Stromal cell of bone marrow (primary cell): ENCODE data around the gene AADAC.
"Not testable (repeated sequence)": the region's sequence is repeated elsewhere in the genome, so short reads cannot be mapped to it uniquely, and the experiment has no call there.

Experiments used
- DNase-seq: peaks from one replicate; pipeline ENCODE4 v3.0.0-alpha.2; 2012; ENCODE audit warnings: low read depth

AADAC gene

DNA sequence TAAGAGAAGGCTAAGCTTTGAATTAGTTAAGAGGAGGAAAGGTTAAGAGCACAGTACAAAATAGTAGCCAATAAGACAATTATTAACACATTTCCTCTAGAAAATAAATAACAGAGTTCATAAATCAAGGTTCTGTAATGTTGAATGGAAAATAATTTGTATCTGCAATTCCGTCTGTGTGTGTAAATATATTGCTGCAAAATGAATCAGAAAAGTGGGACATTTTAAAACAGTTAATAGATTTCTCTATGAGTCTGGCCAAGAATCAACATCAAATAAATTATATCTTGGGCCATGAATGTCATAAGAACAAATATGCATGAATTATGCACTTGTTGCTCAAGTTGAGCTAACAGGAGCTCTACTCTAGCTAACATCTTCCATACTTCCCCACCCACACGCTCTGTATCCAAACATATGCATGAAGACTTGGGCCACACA is 45.3 kb downstream of the AADAC start:
- DNase-seq: no peak

GRCh38 chr3:151859905-151860304 is 46.0 kb downstream of the AADAC start:
- DNase-seq: no peak

- DNase-seq: no peak
Observed at GRCh38 chr3:151863611-151864010, 49.7 kb downstream of the AADAC start.

GRCh38 chr3:151864423-151865101 is 50.6 kb downstream of the AADAC start:
- DNase-seq: peak; percentile 53

DNA sequence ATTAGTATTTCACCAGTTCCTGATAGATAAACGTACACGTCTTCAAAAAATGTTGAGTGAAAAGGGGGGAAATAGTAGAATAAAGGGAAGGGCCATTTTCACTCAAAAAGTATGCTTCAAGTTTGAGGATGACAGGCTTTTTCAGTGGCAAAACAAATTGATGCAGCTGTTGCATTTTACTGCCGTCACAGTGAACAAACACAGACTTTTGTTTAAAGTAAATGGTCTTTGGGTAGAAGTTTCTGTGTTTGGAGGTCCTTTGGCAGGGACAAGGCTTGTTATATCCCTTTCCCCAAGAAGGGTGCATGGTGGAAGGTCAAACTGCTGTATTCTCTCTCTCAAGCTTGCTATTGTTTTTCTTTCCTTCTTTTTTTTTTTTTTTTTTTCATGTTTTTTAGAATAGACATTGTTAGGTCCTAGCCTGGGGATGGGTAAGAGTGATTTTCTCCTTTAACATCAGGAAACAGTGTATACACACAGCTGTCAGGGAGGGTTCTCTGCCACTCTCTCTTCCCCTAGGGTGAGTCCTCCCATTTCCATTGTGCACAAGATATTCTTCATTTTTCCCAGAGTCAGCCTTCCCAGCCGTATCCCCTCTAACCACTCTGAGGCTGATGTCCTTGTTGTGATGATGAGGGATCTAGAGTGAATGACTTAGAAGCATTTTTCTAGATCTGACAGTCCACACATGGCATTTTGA is 52.9 kb downstream of the AADAC start:
- no peak for DNase-seq

DNA sequence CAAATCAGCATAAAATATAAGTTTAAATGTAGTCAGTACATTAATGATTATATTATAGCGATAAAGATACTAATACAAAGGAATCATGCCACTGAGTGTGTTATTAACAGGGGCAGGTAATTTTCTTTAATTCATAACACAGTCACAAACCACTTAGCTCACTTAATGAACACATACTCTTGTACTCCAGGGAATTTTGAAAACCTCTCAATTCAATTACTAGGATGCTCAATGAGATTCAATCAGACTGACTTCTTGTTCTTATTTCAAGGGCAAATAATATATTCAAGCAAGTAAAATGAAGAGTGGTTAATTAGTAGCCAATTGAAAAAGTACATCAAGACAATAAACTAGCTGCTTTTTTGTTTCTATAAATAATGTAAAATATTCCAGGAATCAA is 53.8 kb downstream of the AADAC start:
- DNase-seq: no peak

- no peak for DNase-seq
Observed at GRCh38 chr3:151869181-151869580, 55.3 kb downstream of the AADAC start.

GRCh38 chr3:151871639-151872468 is 57.9 kb downstream of the AADAC start:
- no peak for DNase-seq

GRCh38 chr3:151873398-151873797 is 59.5 kb downstream of the AADAC start, which contains the start of gene SUCNR1:
SUCNR1 (plus strand) TSS chr3:151873643; CDS start chr3:151879893, 6,250 bp downstream.
- no peak for DNase-seq

- not testable (repeated sequence) for DNase-seq
Observed at GRCh38 chr3:151874079-151874478, 60.2 kb downstream of the AADAC start.

- DNase-seq: no peak
Observed at GRCh38 chr3:151875759-151876158, 61.8 kb downstream of the AADAC start.

GRCh38 chr3:151877269-151877668 is 63.4 kb downstream of the AADAC start:
- no peak for DNase-seq
